ENCODE results near the gene APBB2.

- no peak for TF ChIP-seq CTCF (IDR thresholded peaks at IDR 0.05)
- no peak for TF ChIP-seq EP300 (IDR thresholded peaks at IDR 0.05)
These were observed 276.0 kb downstream of the APBB2 start for GRCh38 chr4:40938337-40938736.

All from gastroesophageal sphincter (tissue), 3 donors.